Measurements from ENCODE around the gene GRP. TPM values are rescaled to one million over a fixed set of nuclear protein-coding genes. Genes with fewer than 3 reads are reported as not detected.
A peak's percentile ranks its signal among the peaks of the same experiment; 100 is the strongest.

The GRP gene
- total RNA-seq, 4 donors from 2014 or later, result not detected

- TF ChIP-seq POLR2A (IDR thresholded peaks at IDR 0.05), result no peak
- Histone ChIP-seq H3K27ac (no peak overlapping the region), H3K36me3 (no peaks in the 10 kb centered on the region), H3K9me3 (no peaks in the 10 kb centered on the region), H3K4me1 (peaks cover 0 to under 1% of the 10 kb centered on the region in 2 donors), H3K27me3 (peaks cover 30 to 80% of the 10 kb centered on the region in 2 donors), H3K4me3 (no peak overlapping the region)
- intact Hi-C loops (cut with DNase I; ENCODE audit: low total_unique reads), result no loop called here
- DNase-seq, result no peak
Measured at GRCh38 chr18:59267503-59268126, 47.7 kb downstream of the GRP start.

- Histone ChIP-seq H3K4me3 (no peak overlapping the region), H3K4me1 (peaks cover 0 to 7% of the 10 kb centered on the region in 2 donors)
Measured at GRCh38 chr18:59268127-59268720, 48.3 kb downstream of the GRP start.

GRCh38 chr18:59268721-59269562 lies 49.0 kb downstream of the GRP start:
- Histone ChIP-seq H3K27me3 (peaks cover 35 to 92% of the 10 kb centered on the region in 2 donors), H3K4me3 (no peak overlapping the region), H3K4me1 (peaks cover 0 to 12% of the 10 kb centered on the region in 2 donors), H3K9me3 (no peaks in the 10 kb centered on the region), H3K36me3 (no peaks in the 10 kb centered on the region), H3K27ac (no peak overlapping the region)
- intact Hi-C loops (cut with DNase I; ENCODE audit: low total_unique reads), result no loop called here
- no peak for DNase-seq
- no peak for TF ChIP-seq POLR2A (IDR thresholded peaks at IDR 0.05)
- peak in 2 of 4 experiments; percentile 4 for TF ChIP-seq CTCF (IDR thresholded peaks at IDR 0.05)

More at GRCh38 chr18:59268127-59268720, 48.3 kb downstream of the GRP start:
- H3K9me3 ChIP-seq, result no peaks in the 10 kb centered on the region
- intact Hi-C loops (cut with DNase I; ENCODE audit: low total_unique reads), result no loop called here
- H3K27ac ChIP-seq, result no peak overlapping the region
- no peaks in the 10 kb centered on the region for H3K36me3 ChIP-seq
- DNase-seq, result no peak
- H3K27me3 ChIP-seq, result peaks cover 30 to 85% of the 10 kb centered on the region in 2 donors
- TF ChIP-seq POLR2A (IDR thresholded peaks at IDR 0.05), result no peak

GRCh38 chr18:59269563-59270119 lies 49.7 kb downstream of the GRP start:
- intact Hi-C loops (cut with DNase I; ENCODE audit: low total_unique reads), result no loop called here
- H3K4me1 ChIP-seq, result peaks cover 0 to 12% of the 10 kb centered on the region in 2 donors
- no peaks in the 10 kb centered on the region for H3K36me3 ChIP-seq
- no peak for DNase-seq
- H3K27me3 ChIP-seq, result peaks cover 39 to 92% of the 10 kb centered on the region in 2 donors
- H3K27ac ChIP-seq, result no peak overlapping the region
- no peak overlapping the region for H3K4me3 ChIP-seq
- no peak for TF ChIP-seq CTCF (IDR thresholded peaks at IDR 0.05)
- no peak for TF ChIP-seq POLR2A (IDR thresholded peaks at IDR 0.05)
- H3K9me3 ChIP-seq, result no peaks in the 10 kb centered on the region

GRCh38 chr18:59270689-59271257 lies 50.8 kb downstream of the GRP start:
- Histone ChIP-seq H3K9me3 (no peaks in the 10 kb centered on the region), H3K4me1 (peaks cover 0 to 12% of the 10 kb centered on the region in 2 donors), H3K36me3 (no peaks in the 10 kb centered on the region), H3K27me3 (peaks cover 38 to 86% of the 10 kb centered on the region in 2 donors), H3K4me3 (no peak overlapping the region), H3K27ac (no peak overlapping the region)
- TF ChIP-seq POLR2A (IDR thresholded peaks at IDR 0.05) (no peak), CTCF (IDR thresholded peaks at IDR 0.05) (no peak)
- no peak for DNase-seq
- intact Hi-C loops (cut with DNase I; ENCODE audit: low total_unique reads), result no loop called here
